ENCODE data around the gene MERTK. TPM values are rescaled to one million over a fixed set of nuclear protein-coding genes. Genes with fewer than 3 reads are reported as not detected.

The MERTK gene
- polyA plus RNA-seq, 1 experiment, result 0.07 TPM

GRCh38 chr2:112046231-112046630 is 147.8 kb downstream of the MERTK start:
- Histone ChIP-seq H3K4me3 (ENCODE audit: low read depth, low read length) (no peak overlapping the region), H3K36me3 (ENCODE audit: control insufficient read depth, insufficient read depth, low read length) (no peaks in the 10 kb centered on the region), H3K27me3 (ENCODE audit: control insufficient read depth, insufficient read depth, low read length) (peaks cover 3% of the 10 kb centered on the region; the same call in 1 of the 2 replicates)
- ChIA-PET POLR2A (no interaction called here), CTCF (interaction anchor here (1.4 to 2.6 kb wide), 2 partner anchors 146 to 148 kb away, joined by 4 to 9 read pairs; partner anchors contain the start of gene MERTK)
- TF ChIP-seq CTCF (IDR thresholded peaks at IDR 0.05; ENCODE audit: insufficient read depth, low read depth, low read length), result no peak
- no peak for DNase-seq (ENCODE audit: low read depth)

- ChIA-PET CTCF (interaction anchor here (0.5 to 5.6 kb wide), 9 partner anchors 11 to 195 kb away, joined by 3 to 49 read pairs (median 4); partner anchors contain the start of gene MERTK), POLR2A (no interaction called here)
- peaks cover 3% of the 10 kb centered on the region; the same call in 1 of the 2 replicates for H3K27me3 ChIP-seq (ENCODE audit: control insufficient read depth, insufficient read depth, low read length)
- no peak for TF ChIP-seq CTCF (IDR thresholded peaks at IDR 0.05; ENCODE audit: insufficient read depth, low read depth, low read length)
- H3K36me3 ChIP-seq (ENCODE audit: control insufficient read depth, insufficient read depth, low read length), result no peaks in the 10 kb centered on the region
- no peak overlapping the region for H3K4me3 ChIP-seq (ENCODE audit: low read depth, low read length)
- DNase-seq (ENCODE audit: low read depth), result no peak
These were observed 149.3 kb downstream of the MERTK start for GRCh38 chr2:112047537-112048235.

GRCh38 chr2:112048236-112048592 is 149.8 kb downstream of the MERTK start:
- no peak overlapping the region for H3K4me3 ChIP-seq (ENCODE audit: low read depth, low read length)
- no peak for TF ChIP-seq CTCF (IDR thresholded peaks at IDR 0.05; ENCODE audit: insufficient read depth, low read depth, low read length)
- POLR2A ChIA-PET, result no interaction called here
- CTCF ChIA-PET, result interaction anchor here (0.5 to 5.6 kb wide), 11 partner anchors 11 to 195 kb away, joined by 3 to 49 read pairs (median 4); partner anchors contain the start of gene MERTK
- peaks cover 3% of the 10 kb centered on the region; the same call in 1 of the 2 replicates for H3K27me3 ChIP-seq (ENCODE audit: control insufficient read depth, insufficient read depth, low read length)
- H3K36me3 ChIP-seq (ENCODE audit: control insufficient read depth, insufficient read depth, low read length), result no peaks in the 10 kb centered on the region
- no peak for DNase-seq (ENCODE audit: low read depth)

- Histone ChIP-seq H3K4me3 (ENCODE audit: low read depth, low read length) (no peak overlapping the region), H3K36me3 (ENCODE audit: control insufficient read depth, insufficient read depth, low read length) (no peaks in the 10 kb centered on the region), H3K27me3 (ENCODE audit: control insufficient read depth, insufficient read depth, low read length) (peaks cover 3% of the 10 kb centered on the region; the same call in 1 of the 2 replicates)
- ChIA-PET CTCF (interaction anchor here (0.7 to 5.6 kb wide), 9 partner anchors 9 to 165 kb away, joined by 3 to 49 read pairs (median 4); partner anchors contain the start of gene ANAPC1), POLR2A (no interaction called here)
- peak; percentile 72 for TF ChIP-seq CTCF (IDR thresholded peaks at IDR 0.05; ENCODE audit: insufficient read depth, low read depth, low read length)
- peak; percentile 19 for DNase-seq (ENCODE audit: low read depth)
These were observed 150.5 kb downstream of the MERTK start for GRCh38 chr2:112048887-112049286.

GRCh38 chr2:112050316-112050715 is 151.9 kb downstream of the MERTK start:
- Histone ChIP-seq H3K4me3 (ENCODE audit: low read depth, low read length) (no peak overlapping the region), H3K27me3 (ENCODE audit: control insufficient read depth, insufficient read depth, low read length) (peaks cover 3% of the 10 kb centered on the region; the same call in 1 of the 2 replicates), H3K36me3 (ENCODE audit: control insufficient read depth, insufficient read depth, low read length) (no peaks in the 10 kb centered on the region)
- ChIA-PET CTCF (interaction anchor here (0.6 to 5.6 kb wide), 9 partner anchors 13 to 533 kb away, joined by 3 to 49 read pairs (median 4); no protein-coding TSS in a partner anchor), POLR2A (no interaction called here)
- no peak for DNase-seq (ENCODE audit: low read depth)
- no peak for TF ChIP-seq CTCF (IDR thresholded peaks at IDR 0.05; ENCODE audit: insufficient read depth, low read depth, low read length)

Data from BJ (cell line).